GM06990 (cell line): ENCODE results near the gene EXD3.

ENCODE experiments used
- DNase-seq: peaks from one replicate; pipeline ENCODE4 v3.0.0-alpha.2; 2011; ENCODE audit not compliant: insufficient read length; ENCODE audit errors: extremely low read depth
- H3K27me3 ChIP-seq: replicated peaks from 2 replicates; pipeline ENCODE4 v1.6.0; 2011; ENCODE audit warnings: low read length; ENCODE audit not compliant: control insufficient read depth, insufficient read depth
- H3K36me3 ChIP-seq: 2 replicates; pipeline ENCODE4 v1.5.1; 2011; ENCODE audit warnings: low read length; ENCODE audit not compliant: control insufficient read depth, insufficient read depth
- H3K4me3 ChIP-seq: replicated peaks from 2 replicates; pipeline ENCODE4 v1.5.1; 2011; ENCODE audit warnings: low read depth, mild to moderate bottlenecking, control low read depth, low read length
- TF ChIP-seq, protein P1 (sequence below): IDR thresholded peaks from 2 replicates; pipeline ENCODE4 v1.5.1; 2011; ENCODE audit warnings: low read length, control low read depth, mild to moderate bottlenecking, inconsistent platforms; ENCODE audit not compliant: insufficient read depth, poor library complexity, severe bottlenecking

EXD3 gene

DNA sequence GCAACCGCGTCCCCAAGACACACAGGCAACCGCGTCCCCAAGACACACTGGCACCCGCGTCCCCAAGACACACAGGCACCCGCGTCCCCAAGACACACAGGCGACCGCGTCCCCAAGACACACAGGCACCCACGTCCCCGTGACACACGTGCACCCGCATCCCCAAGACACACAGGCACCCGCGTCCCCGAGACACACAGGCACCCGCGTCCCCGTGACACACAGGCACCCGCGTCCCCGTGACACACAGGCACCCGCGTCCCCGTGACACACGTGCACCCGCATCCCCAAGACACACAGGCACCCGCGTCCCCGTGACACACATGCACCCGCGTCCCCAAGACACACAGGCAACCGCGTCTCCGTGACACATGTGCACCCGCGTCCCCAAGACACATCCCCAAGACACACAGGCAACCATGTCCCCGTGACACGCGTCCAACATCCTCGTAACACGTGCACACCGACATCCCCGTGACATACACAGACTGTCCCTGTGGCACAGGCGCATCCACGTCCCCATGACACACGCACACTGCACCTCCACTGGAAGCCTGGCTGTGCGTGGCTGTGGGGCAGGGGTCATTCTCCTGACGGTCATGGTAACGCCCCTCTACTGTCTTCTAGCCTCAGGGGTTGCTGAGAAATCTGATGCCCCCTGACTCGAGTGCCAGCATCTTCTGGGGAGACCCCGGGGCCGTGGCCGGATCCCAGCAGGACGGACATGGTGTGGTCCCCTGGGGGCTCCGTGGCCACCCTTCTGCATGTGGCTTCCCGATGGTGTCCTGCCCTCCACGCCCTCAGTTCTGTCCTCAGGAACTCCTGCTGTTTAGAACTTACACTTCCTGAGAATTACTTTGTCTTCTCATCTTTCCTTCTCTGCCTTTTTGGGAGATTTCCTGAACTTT lies 24.1 kb downstream of the EXD3 start:
- TF ChIP-seq, protein P1, sequence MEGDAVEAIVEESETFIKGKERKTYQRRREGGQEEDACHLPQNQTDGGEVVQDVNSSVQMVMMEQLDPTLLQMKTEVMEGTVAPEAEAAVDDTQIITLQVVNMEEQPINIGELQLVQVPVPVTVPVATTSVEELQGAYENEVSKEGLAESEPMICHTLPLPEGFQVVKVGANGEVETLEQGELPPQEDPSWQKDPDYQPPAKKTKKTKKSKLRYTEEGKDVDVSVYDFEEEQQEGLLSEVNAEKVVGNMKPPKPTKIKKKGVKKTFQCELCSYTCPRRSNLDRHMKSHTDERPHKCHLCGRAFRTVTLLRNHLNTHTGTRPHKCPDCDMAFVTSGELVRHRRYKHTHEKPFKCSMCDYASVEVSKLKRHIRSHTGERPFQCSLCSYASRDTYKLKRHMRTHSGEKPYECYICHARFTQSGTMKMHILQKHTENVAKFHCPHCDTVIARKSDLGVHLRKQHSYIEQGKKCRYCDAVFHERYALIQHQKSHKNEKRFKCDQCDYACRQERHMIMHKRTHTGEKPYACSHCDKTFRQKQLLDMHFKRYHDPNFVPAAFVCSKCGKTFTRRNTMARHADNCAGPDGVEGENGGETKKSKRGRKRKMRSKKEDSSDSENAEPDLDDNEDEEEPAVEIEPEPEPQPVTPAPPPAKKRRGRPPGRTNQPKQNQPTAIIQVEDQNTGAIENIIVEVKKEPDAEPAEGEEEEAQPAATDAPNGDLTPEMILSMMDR, result no peak
- DNase-seq, result no peak
- Histone ChIP-seq H3K36me3 (no peaks in the 10 kb centered on the region), H3K4me3 (no peak overlapping the region), H3K27me3 (no peaks in the 10 kb centered on the region)

DNA sequence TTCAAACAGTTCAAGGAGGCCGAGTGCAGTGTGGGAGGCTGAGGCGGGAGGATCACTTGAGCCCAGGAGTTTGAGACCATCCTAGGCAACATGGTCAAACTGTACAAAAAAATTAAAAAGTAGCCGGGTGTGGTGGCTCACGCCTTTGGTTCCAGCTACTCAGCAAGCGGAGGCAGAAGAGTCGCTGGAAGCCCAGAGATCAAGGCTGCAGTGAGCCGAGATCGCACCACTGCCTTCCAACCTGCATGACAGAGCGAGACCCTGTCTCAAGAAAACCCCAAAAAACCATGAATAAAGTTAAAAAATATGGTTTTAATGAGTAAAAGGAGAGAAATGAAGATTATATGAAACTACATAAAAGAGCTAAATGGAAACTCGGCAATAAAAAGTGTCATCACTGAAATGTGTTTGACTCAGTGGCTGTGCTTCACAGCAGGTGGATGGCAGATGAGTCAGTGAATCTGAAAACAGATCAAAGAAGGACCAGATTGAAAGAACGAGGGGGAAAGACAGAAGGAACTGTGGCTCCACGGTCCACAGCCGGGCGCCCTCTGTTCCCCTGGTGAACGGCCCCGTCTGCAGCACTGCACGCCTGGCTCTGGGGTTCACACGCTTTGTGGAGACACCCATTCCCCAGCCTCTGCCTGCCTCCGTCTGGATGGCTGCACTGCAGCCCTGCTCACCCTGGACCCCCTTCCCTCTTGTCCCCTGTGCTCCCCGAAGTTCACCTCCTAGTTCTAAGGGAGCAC lies 25.1 kb downstream of the EXD3 start:
- Histone ChIP-seq H3K27me3 (no peaks in the 10 kb centered on the region), H3K36me3 (no peaks in the 10 kb centered on the region), H3K4me3 (no peak overlapping the region)
- TF ChIP-seq, protein P1, result no peak
- no peak for DNase-seq

DNA sequence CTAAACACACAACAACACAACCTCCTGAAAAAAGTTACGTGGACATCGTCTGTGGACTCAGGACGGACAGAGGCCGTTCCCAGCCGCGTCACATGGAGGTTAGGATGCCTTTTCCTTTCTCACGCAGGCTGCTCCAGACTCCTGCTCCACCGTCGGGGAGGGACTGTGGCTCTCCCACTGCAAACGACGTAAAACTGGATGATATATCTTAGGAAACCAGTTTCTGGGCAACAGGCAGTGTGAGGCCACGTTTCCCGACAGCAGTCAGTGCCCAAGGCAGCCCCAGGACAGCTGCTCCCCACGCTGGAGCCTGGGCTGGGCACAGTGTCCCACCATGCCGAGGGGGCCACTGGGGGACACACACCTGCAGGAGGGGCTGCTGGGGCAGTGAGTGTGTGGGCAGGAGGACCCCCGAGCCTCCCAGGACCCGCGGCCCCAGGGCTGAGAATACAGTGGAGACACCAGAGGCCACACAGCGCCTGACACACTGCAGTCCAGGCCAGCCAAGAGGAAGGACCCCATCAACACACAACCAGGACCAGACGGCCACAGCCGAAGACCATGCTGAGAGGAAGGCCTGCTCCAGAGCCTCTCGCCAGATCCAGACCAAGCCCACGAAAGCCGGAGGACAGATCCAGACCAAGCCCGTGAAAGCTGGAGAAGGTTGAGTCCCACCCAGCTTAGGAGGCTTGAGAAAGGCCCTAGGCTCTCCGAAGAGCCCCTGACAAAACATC lies 26.2 kb downstream of the EXD3 start:
- no peak for DNase-seq
- Histone ChIP-seq H3K36me3 (no peaks in the 10 kb centered on the region; the same call in 1 of the 2 replicates), H3K4me3 (no peak overlapping the region), H3K27me3 (no peaks in the 10 kb centered on the region)
- TF ChIP-seq, protein P1, result no peak

DNA sequence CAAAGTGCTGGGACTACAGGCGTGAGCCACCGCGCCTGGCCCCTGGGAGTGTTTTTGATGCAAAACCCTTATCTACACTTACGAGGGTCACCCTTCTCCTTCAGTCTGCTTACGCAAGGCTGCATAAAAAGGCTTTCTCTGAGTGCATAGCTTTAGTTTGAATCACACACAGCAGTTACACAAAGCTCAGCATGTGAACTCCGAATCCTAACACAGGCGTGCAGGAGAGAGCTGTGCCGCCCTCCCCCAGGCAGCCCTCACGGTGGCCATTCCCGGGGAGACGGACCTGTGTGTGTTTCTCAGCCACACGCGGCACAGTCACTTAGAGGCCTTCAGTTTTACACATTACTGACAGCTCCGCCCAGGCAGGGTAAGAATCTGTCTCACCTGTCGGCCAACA lies 26.7 kb downstream of the EXD3 start:
- no peaks in the 10 kb centered on the region; the same call in 1 of the 2 replicates for H3K36me3 ChIP-seq
- H3K27me3 ChIP-seq, result no peaks in the 10 kb centered on the region
- DNase-seq, result no peak
- H3K4me3 ChIP-seq, result no peak overlapping the region
- TF ChIP-seq, protein P1, result no peak

DNA sequence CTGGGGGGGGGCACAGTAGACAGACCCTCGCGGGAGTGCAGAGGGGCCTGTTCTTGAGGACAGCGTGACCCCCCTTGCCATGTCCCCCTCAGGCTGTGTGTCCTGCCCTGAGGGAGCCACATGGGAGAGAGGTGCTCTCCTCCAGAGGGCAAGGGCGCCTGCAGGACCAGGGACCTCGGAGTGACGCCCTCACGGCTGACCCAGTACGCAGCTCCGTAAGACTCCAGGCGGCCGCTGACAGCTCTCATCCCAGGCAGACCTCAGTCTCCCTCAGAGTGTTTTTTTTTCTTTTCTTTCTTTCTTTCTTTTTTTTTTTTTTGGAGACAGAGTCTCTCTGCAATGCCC lies 27.3 kb downstream of the EXD3 start:
- H3K27me3 ChIP-seq, result no peaks in the 10 kb centered on the region
- TF ChIP-seq, protein P1, result no peak
- DNase-seq, result no peak
- no peak overlapping the region for H3K4me3 ChIP-seq
- H3K36me3 ChIP-seq, result no peaks in the 10 kb centered on the region; the same call in 1 of the 2 replicates
